Sigmoid colon (tissue), 7 donors: ENCODE results near the gene TOP1. TPM values are rescaled to one million over a fixed set of nuclear protein-coding genes. Genes with fewer than 3 reads are reported as not detected.
A peak's percentile ranks its signal among the peaks of the same experiment; 100 is the strongest.

Source experiments
- DNase-seq: peaks from one replicate; pipeline ENCODE4 v3.0.0-alpha.2; 2019
- H3K27ac ChIP-seq, 4 donors: fragments of 200-600 bp; sonication (generic); one replicate each; pipeline ENCODE4 v1.5.1; 2016 to 2019; ENCODE audit warnings: mild to moderate bottlenecking in 1 of 4
- H3K27me3 ChIP-seq, 3 donors: fragments of 200-600 bp; sonication (generic); one replicate each; pipeline ENCODE4 v1.5.1; 2019; ENCODE audit warnings: mild to moderate bottlenecking in 1 of 3
- H3K36me3 ChIP-seq, 4 donors: fragments of 200-600 bp; sonication (generic); one replicate each; pipeline ENCODE4 v1.5.1; 2016 to 2019
- H3K4me1 ChIP-seq, 4 donors: fragments of 200-600 bp; sonication (generic); one replicate each; pipeline ENCODE4 v1.5.1; 2017 to 2019
- H3K4me3 ChIP-seq, 4 donors: fragments of 200-600 bp; sonication (generic); one replicate each; pipeline ENCODE4 v1.5.1; 2017 to 2019; ENCODE audit warnings: mild to moderate bottlenecking in 2 of 4, moderate library complexity in 1 of 4
- H3K9me3 ChIP-seq, 4 donors: fragments of 200-600 bp in 3 of 4; sonication (generic) in 3 of 4; one replicate each; pipeline versions ENCODE4 v1.5.1 to v1.6.1; 2013 to 2019
- EP300 ChIP-seq, 4 donors: sonication (generic); formaldehyde crosslinking; IDR thresholded peaks; one replicate each; pipeline ENCODE4 v1.6.1; 2017; ENCODE audit warnings: antibody characterized with exemption in 4 of 4
- POLR2A ChIP-seq, 2 donors: fragments of 450-650 bp; IDR thresholded peaks; one replicate each; pipeline ENCODE4 v1.6.1; 2016; ENCODE audit warnings: antibody characterized with exemption in 2 of 2, mild to moderate bottlenecking in 2 of 2, moderate library complexity in 2 of 2
- POLR2AphosphoS5 ChIP-seq, 4 donors: sonication (generic); formaldehyde crosslinking; IDR thresholded peaks; one replicate each; pipeline ENCODE4 v1.6.1; 2017; ENCODE audit warnings: antibody characterized with exemption in 4 of 4
- WGBS, 2 donors: extraction: QIAGEN DNeasy Blood & Tissue Kit; methylation state at CpG; one replicate each; pipeline ENCODE4 v1.1.7; 2013; 5-methylcytosine and 5-hydroxymethylcytosine counted together
- intact Hi-C: fragments of 100-400 bp; cut with DNase I; formaldehyde crosslinking; loops from one replicate; pipeline ENCODE4 v1.15.1; 2023
- polyA plus RNA-seq, 3 donors: library from polyadenylated mRNA; stranded (reverse); fragments of 200-250 nt; gene quantifications; one replicate each; pipeline ENCODE4 v1.2.3, GENCODE V29; 2013
- total RNA-seq, 4 donors: library from RNA; depleted of rRNA; stranded (reverse); fragments of >200 nt; gene quantifications; one replicate each; pipeline ENCODE4 v1.1.0, GENCODE V29; 2016
- TF ChIP-seq, protein P1 (sequence below), 4 experiments: fragments of 450-650 bp in 3 of 4; fragments of 200-600 bp in 1 of 4; IDR thresholded peaks; one replicate each; pipeline ENCODE4 v1.5.1; 2016 to 2019; ENCODE audit warnings: antibody characterized with exemption in 4 of 4, mild to moderate bottlenecking in 3 of 4, moderate library complexity in 2 of 4
- donor health status: healthy with polysubstance abuse.
- donor health status: Bipolar disorder and iron deficiency.
- donor health status: healthy.

The TOP1 gene
- total and polyA plus RNA-seq, 7 donors: 22.0 to 45.0 (median 26.4) TPM

GRCh38 chr20:41142245-41142644 is 113.6 kb downstream of the TOP1 start:
- DNase-seq: no peak
- intact Hi-C loops: no loop called here
- H3K36me3 ChIP-seq: no peaks in the 10 kb centered on the region
- H3K27ac ChIP-seq: peak overlapping the region in 3 of 4 donors; percentile 36 to 73 (median 46)
- TF ChIP-seq POLR2A (IDR thresholded peaks at IDR 0.05): no peak
- TF ChIP-seq, protein P1, sequence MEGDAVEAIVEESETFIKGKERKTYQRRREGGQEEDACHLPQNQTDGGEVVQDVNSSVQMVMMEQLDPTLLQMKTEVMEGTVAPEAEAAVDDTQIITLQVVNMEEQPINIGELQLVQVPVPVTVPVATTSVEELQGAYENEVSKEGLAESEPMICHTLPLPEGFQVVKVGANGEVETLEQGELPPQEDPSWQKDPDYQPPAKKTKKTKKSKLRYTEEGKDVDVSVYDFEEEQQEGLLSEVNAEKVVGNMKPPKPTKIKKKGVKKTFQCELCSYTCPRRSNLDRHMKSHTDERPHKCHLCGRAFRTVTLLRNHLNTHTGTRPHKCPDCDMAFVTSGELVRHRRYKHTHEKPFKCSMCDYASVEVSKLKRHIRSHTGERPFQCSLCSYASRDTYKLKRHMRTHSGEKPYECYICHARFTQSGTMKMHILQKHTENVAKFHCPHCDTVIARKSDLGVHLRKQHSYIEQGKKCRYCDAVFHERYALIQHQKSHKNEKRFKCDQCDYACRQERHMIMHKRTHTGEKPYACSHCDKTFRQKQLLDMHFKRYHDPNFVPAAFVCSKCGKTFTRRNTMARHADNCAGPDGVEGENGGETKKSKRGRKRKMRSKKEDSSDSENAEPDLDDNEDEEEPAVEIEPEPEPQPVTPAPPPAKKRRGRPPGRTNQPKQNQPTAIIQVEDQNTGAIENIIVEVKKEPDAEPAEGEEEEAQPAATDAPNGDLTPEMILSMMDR (IDR thresholded peaks at IDR 0.05): no peak
- TF ChIP-seq EP300 (IDR thresholded peaks at IDR 0.05): no peak
- no peak for TF ChIP-seq POLR2AphosphoS5 (IDR thresholded peaks at IDR 0.05)
- H3K9me3 ChIP-seq: no peaks in the 10 kb centered on the region
- peaks cover 0 to 75% (median 53%) of the 10 kb centered on the region in 4 donors for H3K4me1 ChIP-seq
- H3K4me3 ChIP-seq: no peak overlapping the region
- 74 to 76% methylated on average over 4 of the region's 4 CpGs for WGBS, 2 donors
- H3K27me3 ChIP-seq: no peaks in the 10 kb centered on the region

DNA sequence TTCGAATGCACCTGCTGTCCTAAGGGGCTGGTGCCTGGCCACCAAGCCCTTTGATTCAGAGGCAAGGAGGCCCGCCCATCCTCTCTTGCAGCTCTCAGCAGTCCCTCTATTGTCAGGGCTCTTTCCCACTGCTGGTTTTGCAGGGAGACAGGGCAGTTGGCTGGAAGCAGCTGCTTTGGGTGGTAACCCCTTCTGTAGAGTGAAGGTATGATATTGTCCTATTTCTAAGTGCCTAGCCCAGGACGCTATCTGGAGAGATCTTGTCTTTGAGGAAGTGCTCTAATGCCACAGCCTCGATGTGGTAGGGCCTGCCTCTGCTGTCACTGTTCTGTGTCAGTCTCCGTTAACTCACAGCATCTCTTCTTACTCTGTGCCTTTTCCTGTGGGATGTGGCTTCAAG is 114.3 kb downstream of the TOP1 start:
- Histone ChIP-seq H3K4me3 (no peak overlapping the region), H3K4me1 (peaks cover 0 to 82% (median 58%) of the 10 kb centered on the region in 4 donors), H3K36me3 (no peaks in the 10 kb centered on the region), H3K27me3 (no peaks in the 10 kb centered on the region), H3K27ac (peak overlapping the region in 2 of 4 donors; percentile 46 to 73), H3K9me3 (no peaks in the 10 kb centered on the region)
- DNase-seq: no peak
- intact Hi-C loops: no loop called here
- TF ChIP-seq POLR2A (IDR thresholded peaks at IDR 0.05) (no peak), POLR2AphosphoS5 (IDR thresholded peaks at IDR 0.05) (no peak), EP300 (IDR thresholded peaks at IDR 0.05) (no peak)
- TF ChIP-seq, protein P1 (IDR thresholded peaks at IDR 0.05): no peak
- 50 to 69% methylated on average over 5 of the region's 5 CpGs for WGBS, 2 donors

GRCh38 chr20:41143354-41143753 is 114.7 kb downstream of the TOP1 start:
- TF ChIP-seq EP300 (IDR thresholded peaks at IDR 0.05) (no peak), POLR2A (IDR thresholded peaks at IDR 0.05) (no peak), POLR2AphosphoS5 (IDR thresholded peaks at IDR 0.05) (no peak)
- TF ChIP-seq, protein P1 (IDR thresholded peaks at IDR 0.05): no peak
- Histone ChIP-seq H3K4me3 (no peak overlapping the region), H3K27ac (peak overlapping the region in 2 of 4 donors; percentile 46 to 73), H3K4me1 (peaks cover 0 to 83% (median 58%) of the 10 kb centered on the region in 4 donors), H3K36me3 (no peaks in the 10 kb centered on the region), H3K9me3 (no peaks in the 10 kb centered on the region), H3K27me3 (no peaks in the 10 kb centered on the region)
- intact Hi-C loops: no loop called here
- no peak for DNase-seq
- WGBS, 2 donors: 61 to 68% methylated on average over 2 of the region's 2 CpGs

DNA sequence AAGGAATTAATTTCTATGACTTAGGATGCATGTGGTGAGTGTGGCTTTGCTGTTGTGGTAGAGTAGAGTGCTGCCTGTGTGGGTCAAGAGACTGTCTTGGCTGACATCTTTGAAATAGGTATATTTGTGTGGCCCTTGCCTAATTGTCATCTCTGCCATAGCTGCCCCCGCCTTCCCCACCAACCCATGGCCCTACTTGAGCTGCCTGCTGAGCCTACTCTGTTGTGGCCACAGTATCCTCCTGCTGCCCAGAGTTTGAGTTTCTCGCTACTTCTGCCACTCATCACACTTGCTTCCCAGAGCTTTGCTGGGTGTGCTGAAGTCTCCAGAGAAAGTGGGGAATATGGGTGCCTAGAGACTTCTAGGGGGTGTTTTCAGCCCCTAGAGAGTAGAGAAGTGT is 116.7 kb downstream of the TOP1 start:
- Histone ChIP-seq H3K4me3 (no peak overlapping the region), H3K4me1 (peaks cover 0 to 75% (median 43%) of the 10 kb centered on the region in 4 donors), H3K27ac (peak overlapping the region; percentile 51 to 67 (median 56)), H3K9me3 (no peaks in the 10 kb centered on the region), H3K27me3 (no peaks in the 10 kb centered on the region), H3K36me3 (no peaks in the 10 kb centered on the region)
- DNase-seq: no peak
- intact Hi-C loops: no loop called here
- TF ChIP-seq, protein P1 (IDR thresholded peaks at IDR 0.05): no peak
- TF ChIP-seq POLR2AphosphoS5 (IDR thresholded peaks at IDR 0.05): no peak
- no peak for TF ChIP-seq POLR2A (IDR thresholded peaks at IDR 0.05)
- TF ChIP-seq EP300 (IDR thresholded peaks at IDR 0.05): no peak
- 95 to 97% methylated on average over 2 of the region's 2 CpGs for WGBS, 2 donors
